ENCODE results near the gene TTC7B. TPM values are rescaled to one million over a fixed set of nuclear protein-coding genes. Genes with fewer than 3 reads are reported as not detected.
"Not testable (repeated sequence)": the region's sequence is repeated elsewhere in the genome, so short reads cannot be mapped to it uniquely, and the experiment has no call there.

Gene TTC7B, protein sequence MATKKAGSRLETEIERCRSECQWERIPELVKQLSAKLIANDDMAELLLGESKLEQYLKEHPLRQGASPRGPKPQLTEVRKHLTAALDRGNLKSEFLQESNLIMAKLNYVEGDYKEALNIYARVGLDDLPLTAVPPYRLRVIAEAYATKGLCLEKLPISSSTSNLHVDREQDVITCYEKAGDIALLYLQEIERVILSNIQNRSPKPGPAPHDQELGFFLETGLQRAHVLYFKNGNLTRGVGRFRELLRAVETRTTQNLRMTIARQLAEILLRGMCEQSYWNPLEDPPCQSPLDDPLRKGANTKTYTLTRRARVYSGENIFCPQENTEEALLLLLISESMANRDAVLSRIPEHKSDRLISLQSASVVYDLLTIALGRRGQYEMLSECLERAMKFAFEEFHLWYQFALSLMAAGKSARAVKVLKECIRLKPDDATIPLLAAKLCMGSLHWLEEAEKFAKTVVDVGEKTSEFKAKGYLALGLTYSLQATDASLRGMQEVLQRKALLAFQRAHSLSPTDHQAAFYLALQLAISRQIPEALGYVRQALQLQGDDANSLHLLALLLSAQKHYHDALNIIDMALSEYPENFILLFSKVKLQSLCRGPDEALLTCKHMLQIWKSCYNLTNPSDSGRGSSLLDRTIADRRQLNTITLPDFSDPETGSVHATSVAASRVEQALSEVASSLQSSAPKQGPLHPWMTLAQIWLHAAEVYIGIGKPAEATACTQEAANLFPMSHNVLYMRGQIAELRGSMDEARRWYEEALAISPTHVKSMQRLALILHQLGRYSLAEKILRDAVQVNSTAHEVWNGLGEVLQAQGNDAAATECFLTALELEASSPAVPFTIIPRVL
- total RNA-seq, result 10 to 100 TPM; 46.8 to 70.9 (median 61.2) TPM
- polyA plus RNA-seq, result 1 to 10 TPM; 5.5 to 9.2 (median 6.0) TPM

DNA sequence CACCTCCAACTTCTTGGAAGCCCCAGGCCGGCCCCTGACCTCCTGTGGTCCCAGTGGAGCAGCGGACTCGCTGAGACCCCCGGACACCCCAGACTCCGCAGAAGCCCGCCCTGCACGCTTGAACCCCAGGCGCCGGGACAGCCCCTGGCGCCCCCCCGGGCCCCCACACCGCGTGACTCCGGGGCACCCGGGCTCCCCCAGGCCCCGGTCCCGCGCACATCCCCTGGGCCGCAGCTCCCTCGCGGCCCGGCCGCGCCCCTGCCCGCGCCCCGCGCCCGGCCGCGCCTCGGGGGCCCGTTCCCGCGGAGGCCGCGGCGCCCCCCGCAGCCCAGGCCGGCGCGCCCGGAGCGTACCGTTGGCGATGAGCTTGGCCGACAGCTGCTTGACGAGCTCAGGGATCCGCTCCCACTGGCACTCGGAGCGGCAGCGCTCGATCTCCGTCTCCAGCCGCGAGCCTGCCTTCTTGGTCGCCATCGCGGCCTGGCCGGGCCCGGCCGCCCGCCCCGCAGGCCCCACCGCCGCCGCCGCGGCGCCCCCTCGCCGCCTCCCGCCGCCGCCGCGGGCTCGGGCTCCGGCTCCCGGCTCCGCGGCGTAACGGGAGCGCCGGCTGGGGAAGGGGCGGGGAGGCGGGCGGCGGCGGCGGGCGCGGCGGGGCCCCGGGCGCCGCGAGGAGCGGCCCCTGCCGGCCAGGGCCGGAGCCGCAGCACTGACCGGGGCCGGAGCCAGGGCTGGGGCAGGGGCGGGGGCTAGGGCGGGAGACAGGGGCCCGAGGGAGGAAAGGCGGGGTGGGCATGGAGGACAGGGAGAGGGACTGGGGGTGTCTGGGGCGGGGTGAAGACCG lies at the start of gene TTC7B:
Gene TTC7B (minus strand): TSS at position 609 of the 841 bp plus-strand sequence. CDS start 135 bp downstream, at position 474.
- intact Hi-C loops (cut with DNase I), result loop anchor here (2.0 to 5.0 kb wide), 4 partner anchors 57 to 515 kb away; no protein-coding TSS in a partner anchor
- Histone ChIP-seq H3K27ac (peak within 1 kb of the TSS in 3 of 4 donors; percentile 55 to 66 (median 64)), H3K27me3 (no peaks in the 10 kb centered on the region), H3K4me3 (peak within 1 kb of the TSS; percentile 76 to 84 (median 80)), H3K36me3 (no peaks in the 10 kb centered on the region), H3K4me1 (peaks cover 0 to 20% (median 17%) of the 10 kb centered on the region in 4 donors), H3K9me3 (no peaks in the 10 kb centered on the region)
- 2% methylated on average over 111 of the region's 111 CpGs for WGBS, 2 donors
- DNase-seq, result peak; percentile 73
- no peak for TF ChIP-seq EP300 (IDR thresholded peaks at IDR 0.05)
- no peak for TF ChIP-seq POLR2A (IDR thresholded peaks at IDR 0.05)
- TF ChIP-seq POLR2AphosphoS5 (IDR thresholded peaks at IDR 0.05), result no peak
- TF ChIP-seq, protein P1, sequence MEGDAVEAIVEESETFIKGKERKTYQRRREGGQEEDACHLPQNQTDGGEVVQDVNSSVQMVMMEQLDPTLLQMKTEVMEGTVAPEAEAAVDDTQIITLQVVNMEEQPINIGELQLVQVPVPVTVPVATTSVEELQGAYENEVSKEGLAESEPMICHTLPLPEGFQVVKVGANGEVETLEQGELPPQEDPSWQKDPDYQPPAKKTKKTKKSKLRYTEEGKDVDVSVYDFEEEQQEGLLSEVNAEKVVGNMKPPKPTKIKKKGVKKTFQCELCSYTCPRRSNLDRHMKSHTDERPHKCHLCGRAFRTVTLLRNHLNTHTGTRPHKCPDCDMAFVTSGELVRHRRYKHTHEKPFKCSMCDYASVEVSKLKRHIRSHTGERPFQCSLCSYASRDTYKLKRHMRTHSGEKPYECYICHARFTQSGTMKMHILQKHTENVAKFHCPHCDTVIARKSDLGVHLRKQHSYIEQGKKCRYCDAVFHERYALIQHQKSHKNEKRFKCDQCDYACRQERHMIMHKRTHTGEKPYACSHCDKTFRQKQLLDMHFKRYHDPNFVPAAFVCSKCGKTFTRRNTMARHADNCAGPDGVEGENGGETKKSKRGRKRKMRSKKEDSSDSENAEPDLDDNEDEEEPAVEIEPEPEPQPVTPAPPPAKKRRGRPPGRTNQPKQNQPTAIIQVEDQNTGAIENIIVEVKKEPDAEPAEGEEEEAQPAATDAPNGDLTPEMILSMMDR (IDR thresholded peaks at IDR 0.05), result no peak

DNA sequence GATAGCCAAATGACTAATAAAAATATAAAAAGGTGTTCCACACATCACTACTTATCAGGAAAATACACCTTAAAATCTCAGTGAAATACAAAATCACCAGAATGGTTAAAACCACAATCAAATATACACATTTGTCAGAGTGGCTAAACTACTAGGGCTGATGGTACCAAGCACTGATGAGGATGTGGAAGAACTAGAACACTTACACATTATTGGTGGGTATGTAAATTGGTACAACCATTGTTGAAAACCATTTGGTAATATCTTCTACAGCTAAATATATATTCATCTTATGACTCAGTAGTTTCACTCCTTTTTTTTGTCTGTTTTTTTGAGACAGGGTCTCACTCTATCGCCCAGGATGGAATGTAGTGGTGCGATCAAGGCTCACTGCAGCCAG lies 48.5 kb upstream of the TTC7B start:
- intact Hi-C loops (cut with DNase I), result no loop called here
- H3K9me3 ChIP-seq, result no peaks in the 10 kb centered on the region
- H3K27me3 ChIP-seq, result no peaks in the 10 kb centered on the region
- H3K4me3 ChIP-seq, result no peak overlapping the region
- H3K27ac ChIP-seq, result no peak overlapping the region
- H3K36me3 ChIP-seq, result peaks cover 0 to 4% (median 0%) of the 10 kb centered on the region in 4 donors
- WGBS, 2 donors, result 94 to 97% methylated on average over 2 of the region's 2 CpGs
- TF ChIP-seq POLR2AphosphoS5 (IDR thresholded peaks at IDR 0.05) (no peak), POLR2A (IDR thresholded peaks at IDR 0.05) (no peak), EP300 (IDR thresholded peaks at IDR 0.05) (no peak)
- TF ChIP-seq, protein P1 (IDR thresholded peaks at IDR 0.05), result no peak
- no peak for DNase-seq
- peaks cover 0 to 17% (median 13%) of the 10 kb centered on the region in 4 donors for H3K4me1 ChIP-seq

DNA sequence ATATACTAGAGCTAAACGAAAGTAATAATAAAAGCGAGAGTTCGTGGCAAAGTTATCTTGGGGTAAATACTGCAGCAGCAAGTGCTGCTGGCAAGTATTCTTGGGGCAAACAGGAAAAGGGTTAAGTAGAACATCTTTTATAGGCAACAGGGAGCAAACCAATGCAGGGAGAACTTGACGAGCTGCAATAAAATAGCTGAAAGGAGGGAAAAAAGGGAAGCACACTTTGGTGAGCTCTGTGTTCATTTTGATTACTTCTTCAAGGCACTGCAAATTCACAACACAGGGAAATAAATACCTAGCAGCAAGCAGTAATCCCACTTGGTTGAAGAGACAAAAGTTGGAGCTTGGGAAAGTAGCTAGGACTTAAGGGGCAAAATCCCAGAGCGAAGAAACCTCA lies 42.3 kb upstream of the TTC7B start:
- H3K4me3 ChIP-seq, result peak overlapping the region in 2 of 4 donors; percentile 16
- 62 to 69% methylated on average over 5 of the region's 5 CpGs for WGBS, 2 donors
- H3K36me3 ChIP-seq, result no peaks in the 10 kb centered on the region
- no peaks in the 10 kb centered on the region for H3K27me3 ChIP-seq
- TF ChIP-seq POLR2AphosphoS5 (IDR thresholded peaks at IDR 0.05) (no peak), EP300 (IDR thresholded peaks at IDR 0.05) (no peak), POLR2A (IDR thresholded peaks at IDR 0.05) (no peak)
- TF ChIP-seq, protein P1 (IDR thresholded peaks at IDR 0.05), result no peak
- no peak overlapping the region for H3K27ac ChIP-seq
- intact Hi-C loops (cut with DNase I), result no loop called here
- H3K4me1 ChIP-seq, result no peaks in the 10 kb centered on the region
- DNase-seq, result no peak
- no peaks in the 10 kb centered on the region for H3K9me3 ChIP-seq

DNA sequence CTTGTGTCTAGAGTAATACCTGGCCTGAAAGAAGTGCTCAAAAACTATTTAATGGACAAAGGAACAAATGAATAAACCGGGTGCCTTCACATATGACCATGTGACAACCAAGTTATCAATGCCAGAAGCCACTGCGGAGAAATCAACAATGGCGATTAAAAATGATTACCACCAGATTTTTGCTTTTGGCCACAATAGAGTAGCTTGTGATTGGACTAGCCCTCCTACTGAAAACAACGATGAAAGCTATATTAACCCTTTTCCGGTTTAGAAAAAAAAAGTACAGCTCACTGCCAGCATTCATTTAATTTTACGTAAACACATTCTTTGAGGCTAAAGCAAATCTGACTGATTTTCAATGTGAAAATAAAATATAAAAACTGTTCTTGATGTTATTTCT lies 41.6 kb upstream of the TTC7B start:
- H3K27ac ChIP-seq, result no peak overlapping the region
- intact Hi-C loops (cut with DNase I), result no loop called here
- TF ChIP-seq, protein P1 (IDR thresholded peaks at IDR 0.05), result no peak
- no peak for TF ChIP-seq EP300 (IDR thresholded peaks at IDR 0.05)
- no peak for TF ChIP-seq POLR2AphosphoS5 (IDR thresholded peaks at IDR 0.05)
- no peak for TF ChIP-seq POLR2A (IDR thresholded peaks at IDR 0.05)
- no peaks in the 10 kb centered on the region for H3K36me3 ChIP-seq
- H3K9me3 ChIP-seq, result no peaks in the 10 kb centered on the region
- no peak for DNase-seq
- WGBS, 2 donors, result 73 to 85% methylated on average over 6 of the region's 6 CpGs
- no peaks in the 10 kb centered on the region for H3K4me1 ChIP-seq
- peak overlapping the region in 2 of 4 donors; percentile 16 for H3K4me3 ChIP-seq
- no peaks in the 10 kb centered on the region for H3K27me3 ChIP-seq

DNA sequence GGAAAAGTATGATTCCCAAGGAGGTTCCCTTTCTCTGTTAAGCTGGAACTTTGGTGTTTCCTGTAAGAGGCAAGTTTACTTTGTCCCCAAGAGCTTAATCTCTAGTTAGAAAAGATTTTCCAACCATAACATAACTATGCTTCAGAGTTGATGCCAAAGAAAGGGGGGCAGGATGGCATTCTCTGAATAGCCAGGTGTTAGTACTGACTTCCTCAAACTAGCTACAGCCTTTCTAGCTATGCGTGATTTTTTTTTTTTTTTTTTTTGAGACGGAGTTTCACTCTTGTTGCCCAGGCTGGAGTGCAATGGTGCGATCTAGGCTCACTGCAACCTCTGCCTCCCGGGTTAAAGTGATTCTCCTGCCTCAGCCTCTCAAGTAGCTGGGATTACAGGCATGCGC lies 39.9 kb upstream of the TTC7B start:
- DNase-seq; H3K9me3 ChIP-seq; intact Hi-C loops (cut with DNase I); H3K36me3 ChIP-seq; H3K27me3 ChIP-seq; H3K4me3 ChIP-seq; H3K27ac ChIP-seq; H3K4me1 ChIP-seq: not testable (repeated sequence)
- 76 to 88% methylated on average over 5 of the region's 5 CpGs for WGBS, 2 donors
